NT2/D1 (cell line): ENCODE measurements around the gene ZNF74.
"Not testable (repeated sequence)": the region's sequence is repeated elsewhere in the genome, so short reads cannot be mapped to it uniquely, and the experiment has no call there.

Source experiments
- DNase-seq: peaks from one replicate; pipeline ENCODE4 v3.0.0-alpha.2; 2011; ENCODE audit warnings: low read depth, low spot score
- H3K27me3 ChIP-seq: 2 replicates; pipeline ENCODE4 v1.6.0; 2011; ENCODE audit warnings: mild to moderate bottlenecking; ENCODE audit not compliant: insufficient read length, insufficient read depth
- H3K36me3 ChIP-seq: 2 replicates; pipeline ENCODE4 v1.6.1; 2011; ENCODE audit warnings: mild to moderate bottlenecking, low read length, mixed read lengths; ENCODE audit not compliant: insufficient read depth, insufficient read length
- H3K4me1 ChIP-seq: 2 replicates; pipeline ENCODE4 v1.5.1; 2011; ENCODE audit not compliant: insufficient read depth, insufficient read length
- H3K4me3 ChIP-seq: 2 replicates; pipeline ENCODE4 v1.5.1; 2011; ENCODE audit warnings: low read depth; ENCODE audit not compliant: insufficient read length
- H3K9ac ChIP-seq: 2 replicates; pipeline ENCODE4 v1.6.0; 2011; ENCODE audit warnings: low read depth; ENCODE audit not compliant: insufficient read length
- H3K9me3 ChIP-seq: 2 replicates; pipeline ENCODE4 v1.5.1; 2011; ENCODE audit warnings: mild to moderate bottlenecking, low read length; ENCODE audit not compliant: insufficient read depth
- SUZ12 ChIP-seq: IDR thresholded peaks from 2 replicates; pipeline ENCODE4 v1.6.1; 2011; ENCODE audit not compliant: insufficient read length, insufficient read depth; ENCODE audit errors: extremely low read depth
- YY1 ChIP-seq: IDR thresholded peaks from 2 replicates; pipeline ENCODE4 v1.6.1; 2011; ENCODE audit not compliant: insufficient read length, insufficient read depth
- ZNF274 ChIP-seq: IDR thresholded peaks from 2 replicates; pipeline ENCODE4 v1.6.1; 2011; ENCODE audit warnings: mild to moderate bottlenecking, low read depth, low read length

The ZNF74 gene

GRCh38 chr22:20408891-20409290, 14.9 kb downstream of the ZNF74 start:
- Histone ChIP-seq H3K9me3 (no peaks in the 10 kb centered on the region), H3K4me3 (no peak overlapping the region), H3K36me3 (peaks cover 36% of the 10 kb centered on the region), H3K27me3 (no peaks in the 10 kb centered on the region), H3K4me1 (no peaks in the 10 kb centered on the region), H3K9ac (no peak overlapping the region)
- DNase-seq, result no peak
- TF ChIP-seq SUZ12 (no peak), YY1 (no peak), ZNF274 (no peak)

- not testable (repeated sequence) for H3K9me3 ChIP-seq, H3K9ac ChIP-seq, DNase-seq, H3K4me1 ChIP-seq, H3K27me3 ChIP-seq, H3K4me3 ChIP-seq
- H3K36me3 ChIP-seq, result peaks cover 34% of the 10 kb centered on the region
Measured at GRCh38 chr22:20409385-20409784, 15.4 kb downstream of the ZNF74 start.

GRCh38 chr22:20412474-20413216, 18.7 kb downstream of the ZNF74 start:
- H3K4me1 ChIP-seq, result no peaks in the 10 kb centered on the region

GRCh38 chr22:20413217-20414058, 19.5 kb downstream of the ZNF74 start:
- H3K9me3 ChIP-seq, result no peaks in the 10 kb centered on the region
- H3K27me3 ChIP-seq, result no peaks in the 10 kb centered on the region
- H3K4me3 ChIP-seq, result no peak overlapping the region
- H3K9ac ChIP-seq, result no peak overlapping the region
- TF ChIP-seq YY1, result no peak
- TF ChIP-seq SUZ12, result no peak
- DNase-seq, result no peak
- H3K4me1 ChIP-seq, result no peaks in the 10 kb centered on the region
- no peaks in the 10 kb centered on the region for H3K36me3 ChIP-seq

More at GRCh38 chr22:20412474-20413216, 18.7 kb downstream of the ZNF74 start:
- Histone ChIP-seq H3K4me3 (no peak overlapping the region), H3K27me3 (no peaks in the 10 kb centered on the region), H3K9me3 (no peaks in the 10 kb centered on the region), H3K36me3 (peaks cover 3% of the 10 kb centered on the region), H3K9ac (no peak overlapping the region)
- no peak for DNase-seq
- TF ChIP-seq YY1 (no peak), ZNF274 (no peak), SUZ12 (no peak)

- Histone ChIP-seq H3K36me3 (no peaks in the 10 kb centered on the region), H3K9ac (no peak overlapping the region), H3K27me3 (no peaks in the 10 kb centered on the region), H3K4me1 (no peaks in the 10 kb centered on the region), H3K9me3 (no peaks in the 10 kb centered on the region), H3K4me3 (no peak overlapping the region)
- no peak for DNase-seq
- TF ChIP-seq SUZ12 (no peak), YY1 (no peak), ZNF274 (no peak)
Measured at GRCh38 chr22:20414059-20414440, 20.1 kb downstream of the ZNF74 start.

GRCh38 chr22:20414450-20414849, 20.5 kb downstream of the ZNF74 start:
- Histone ChIP-seq H3K36me3 (no peaks in the 10 kb centered on the region), H3K27me3 (no peaks in the 10 kb centered on the region), H3K9me3 (no peaks in the 10 kb centered on the region), H3K4me1 (no peaks in the 10 kb centered on the region), H3K4me3 (no peak overlapping the region), H3K9ac (no peak overlapping the region)
- no peak for DNase-seq
- TF ChIP-seq SUZ12 (no peak), ZNF274 (no peak), YY1 (no peak)

GRCh38 chr22:20415241-20415640, 21.3 kb downstream of the ZNF74 start:
- H3K4me3 ChIP-seq, H3K9ac ChIP-seq, H3K4me1 ChIP-seq, H3K27me3 ChIP-seq, H3K36me3 ChIP-seq, DNase-seq, H3K9me3 ChIP-seq: not testable (repeated sequence)

GRCh38 chr22:20415699-20416098, 21.7 kb downstream of the ZNF74 start:
- H3K27me3 ChIP-seq, H3K4me1 ChIP-seq, H3K36me3 ChIP-seq, H3K9ac ChIP-seq, H3K4me3 ChIP-seq, H3K9me3 ChIP-seq, DNase-seq: not testable (repeated sequence)
